Thyroid gland (tissue), 4 donors: ENCODE results near the gene COMMD6.

ENCODE experiments used
- POLR2A ChIP-seq, 2 donors: fragments of 450-650 bp; IDR thresholded peaks; one replicate each; pipeline ENCODE4 v1.6.1; 2017; ENCODE audit warnings: antibody characterized with exemption in 2 of 2, mild to moderate bottlenecking in 2 of 2, moderate library complexity in 1 of 2
- TF ChIP-seq, protein P1 (sequence below), 6 experiments: fragments of 200-600 bp in 3 of 6; fragments of 450-650 bp in 3 of 6; sonication (generic) in 3 of 6; IDR thresholded peaks; one replicate each; pipeline ENCODE4 v1.5.1; 2016 to 2019; ENCODE audit warnings: antibody characterized with exemption in 6 of 6, mild to moderate bottlenecking in 2 of 6, inconsistent platforms in 1 of 6, moderate library complexity in 1 of 6

DNA sequence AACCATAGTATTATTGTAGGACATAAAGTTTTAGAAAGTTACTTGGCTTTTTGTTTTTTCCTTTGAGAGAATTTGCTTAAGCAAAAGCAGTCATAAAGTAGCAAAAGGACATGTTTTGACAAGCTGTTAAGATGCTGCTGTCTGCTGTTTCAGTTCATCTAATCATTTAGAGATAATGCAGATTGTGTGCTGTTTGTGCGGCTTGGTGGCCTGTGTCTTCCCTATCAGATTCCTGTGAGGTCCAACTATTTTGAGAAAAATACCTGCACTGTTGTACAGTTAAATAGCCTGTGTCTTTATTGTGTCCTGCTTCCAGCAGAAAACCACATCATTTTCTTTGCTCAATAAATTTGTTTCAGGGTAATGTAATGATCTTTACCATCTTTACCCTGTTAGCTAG lies 31.9 kb upstream of the COMMD6 start:
- TF ChIP-seq, protein P1, sequence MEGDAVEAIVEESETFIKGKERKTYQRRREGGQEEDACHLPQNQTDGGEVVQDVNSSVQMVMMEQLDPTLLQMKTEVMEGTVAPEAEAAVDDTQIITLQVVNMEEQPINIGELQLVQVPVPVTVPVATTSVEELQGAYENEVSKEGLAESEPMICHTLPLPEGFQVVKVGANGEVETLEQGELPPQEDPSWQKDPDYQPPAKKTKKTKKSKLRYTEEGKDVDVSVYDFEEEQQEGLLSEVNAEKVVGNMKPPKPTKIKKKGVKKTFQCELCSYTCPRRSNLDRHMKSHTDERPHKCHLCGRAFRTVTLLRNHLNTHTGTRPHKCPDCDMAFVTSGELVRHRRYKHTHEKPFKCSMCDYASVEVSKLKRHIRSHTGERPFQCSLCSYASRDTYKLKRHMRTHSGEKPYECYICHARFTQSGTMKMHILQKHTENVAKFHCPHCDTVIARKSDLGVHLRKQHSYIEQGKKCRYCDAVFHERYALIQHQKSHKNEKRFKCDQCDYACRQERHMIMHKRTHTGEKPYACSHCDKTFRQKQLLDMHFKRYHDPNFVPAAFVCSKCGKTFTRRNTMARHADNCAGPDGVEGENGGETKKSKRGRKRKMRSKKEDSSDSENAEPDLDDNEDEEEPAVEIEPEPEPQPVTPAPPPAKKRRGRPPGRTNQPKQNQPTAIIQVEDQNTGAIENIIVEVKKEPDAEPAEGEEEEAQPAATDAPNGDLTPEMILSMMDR (IDR thresholded peaks at IDR 0.05): no peak
- no peak for TF ChIP-seq POLR2A (IDR thresholded peaks at IDR 0.05)
